Vagina (tissue), 2 donors: ENCODE data around the gene PHKA1. TPM values are rescaled to one million over a fixed set of nuclear protein-coding genes. Genes with fewer than 3 reads are reported as not detected.

ENCODE experiments used
- DNase-seq, 2 donors: peaks; one replicate each; pipeline ENCODE4 v3.0.0-alpha.2; 2017; ENCODE audit errors: extremely low spot score in 2 of 2
- H3K27ac ChIP-seq: fragments of 200-600 bp; sonication (generic); one replicate; pipeline ENCODE4 v1.5.1; 2019
- H3K27me3 ChIP-seq: fragments of 200-600 bp; sonication (generic); one replicate; pipeline ENCODE4 v1.5.1; 2019
- H3K36me3 ChIP-seq, 2 donors: fragments of 200-600 bp; sonication (generic); one replicate each; pipeline ENCODE4 v1.5.1; 2017 to 2019
- H3K4me1 ChIP-seq: fragments of 200-600 bp; sonication (generic); one replicate; pipeline ENCODE4 v1.5.1; 2019
- H3K4me3 ChIP-seq, 2 donors: fragments of 200-600 bp; sonication (generic); 1 replicate in 1 of 2; 2 replicates in 1 of 2; pipeline ENCODE4 v1.5.1; 2016 to 2019
- H3K9me3 ChIP-seq: fragments of 200-600 bp; sonication (generic); one replicate; pipeline ENCODE4 v1.5.1; 2019
- CTCF ChIP-seq, 3 experiments: fragments of 450-650 bp in 2 of 3; fragments of 200-600 bp in 1 of 3; sonication (generic) in 1 of 3; IDR thresholded peaks; one replicate each; pipeline ENCODE4 v1.5.1; 2017 to 2019; ENCODE audit warnings: antibody characterized with exemption in 3 of 3, mild to moderate bottlenecking in 2 of 3, moderate library complexity in 2 of 3
- POLR2A ChIP-seq, 2 donors: fragments of 450-650 bp; IDR thresholded peaks; one replicate each; pipeline ENCODE4 v1.6.1; 2017; ENCODE audit warnings: antibody characterized with exemption in 2 of 2, mild to moderate bottlenecking in 2 of 2, moderate library complexity in 2 of 2
- POLR2AphosphoS5 ChIP-seq, 2 donors: sonication (generic); formaldehyde crosslinking; IDR thresholded peaks; one replicate each; pipeline ENCODE4 v1.9.0; 2017; ENCODE audit warnings: antibody characterized with exemption in 2 of 2, mild to moderate bottlenecking in 2 of 2, low read depth in 1 of 2; ENCODE audit not compliant: insufficient read depth in 1 of 2
- intact Hi-C: fragments of 100-400 bp; cut with DNase I; formaldehyde crosslinking; loops from one replicate; pipeline ENCODE4 v1.15.1; 2023
- total RNA-seq: library from RNA; depleted of rRNA; stranded (reverse); fragments of >200 nt; gene quantifications from one replicate; pipeline ENCODE4 v1.2.3, GENCODE V29; 2016

The PHKA1 gene
- total RNA-seq, 1 donor from 2014 or later: 5.2 TPM

- no peaks in the 10 kb centered on the region for H3K27me3 ChIP-seq
- intact Hi-C loops: no loop called here
- DNase-seq: no peak
- H3K9me3 ChIP-seq: no peaks in the 10 kb centered on the region
- TF ChIP-seq POLR2A (IDR thresholded peaks at IDR 0.05) (no peak), POLR2AphosphoS5 (IDR thresholded peaks at IDR 0.05; ENCODE audit: insufficient read depth in 1 of 2, low read depth in 1 of 2) (no peak), CTCF (IDR thresholded peaks at IDR 0.05) (no peak)
- no peaks in the 10 kb centered on the region for H3K4me1 ChIP-seq
- no peak overlapping the region for H3K4me3 ChIP-seq
- H3K27ac ChIP-seq: no peak overlapping the region
- H3K36me3 ChIP-seq: no peaks in the 10 kb centered on the region
These were observed 2.7 kb upstream of the PHKA1 start for GRCh38 chrX:72716766-72717165.

- H3K36me3 ChIP-seq: no peaks in the 10 kb centered on the region
- no peak overlapping the region for H3K27ac ChIP-seq
- no peaks in the 10 kb centered on the region for H3K9me3 ChIP-seq
- intact Hi-C loops: no loop called here
- H3K4me1 ChIP-seq: no peaks in the 10 kb centered on the region
- TF ChIP-seq CTCF (IDR thresholded peaks at IDR 0.05) (no peak), POLR2AphosphoS5 (IDR thresholded peaks at IDR 0.05; ENCODE audit: insufficient read depth in 1 of 2, low read depth in 1 of 2) (no peak), POLR2A (IDR thresholded peaks at IDR 0.05) (no peak)
- H3K4me3 ChIP-seq: no peak overlapping the region
- no peaks in the 10 kb centered on the region for H3K27me3 ChIP-seq
- no peak for DNase-seq
These were observed 1.4 kb upstream of the PHKA1 start for GRCh38 chrX:72715546-72715945.

- Histone ChIP-seq H3K27me3 (no peaks in the 10 kb centered on the region), H3K4me3 (peak overlapping the region; percentile 39 to 48), H3K36me3 (no peaks in the 10 kb centered on the region), H3K4me1 (no peaks in the 10 kb centered on the region), H3K27ac (peak overlapping the region; percentile 74), H3K9me3 (no peaks in the 10 kb centered on the region)
- intact Hi-C loops: no loop called here
- no peak for TF ChIP-seq POLR2A (IDR thresholded peaks at IDR 0.05)
- peak in 1 of 2 donors; percentile 49 for TF ChIP-seq POLR2AphosphoS5 (IDR thresholded peaks at IDR 0.05; ENCODE audit: insufficient read depth in 1 of 2, low read depth in 1 of 2)
- no peak for TF ChIP-seq CTCF (IDR thresholded peaks at IDR 0.05)
- no peak for DNase-seq
These were observed 391 bp upstream of the PHKA1 start for GRCh38 chrX:72714478-72714916.

- H3K4me3 ChIP-seq: no peak overlapping the region
- H3K4me1 ChIP-seq: no peaks in the 10 kb centered on the region
- no peak for DNase-seq
- TF ChIP-seq POLR2A (IDR thresholded peaks at IDR 0.05): no peak
- intact Hi-C loops: no loop called here
- H3K36me3 ChIP-seq: no peaks in the 10 kb centered on the region
- no peaks in the 10 kb centered on the region for H3K27me3 ChIP-seq
- H3K27ac ChIP-seq: no peak overlapping the region
- H3K9me3 ChIP-seq: no peaks in the 10 kb centered on the region
These were observed 976 bp downstream of the PHKA1 start for GRCh38 chrX:72713130-72713529.

- DNase-seq: no peak
- intact Hi-C loops: no loop called here
- Histone ChIP-seq H3K4me1 (no peaks in the 10 kb centered on the region), H3K9me3 (no peaks in the 10 kb centered on the region), H3K27ac (no peak overlapping the region), H3K27me3 (no peaks in the 10 kb centered on the region), H3K36me3 (no peaks in the 10 kb centered on the region), H3K4me3 (no peak overlapping the region)
- TF ChIP-seq POLR2A (IDR thresholded peaks at IDR 0.05) (no peak), CTCF (IDR thresholded peaks at IDR 0.05) (no peak), POLR2AphosphoS5 (IDR thresholded peaks at IDR 0.05; ENCODE audit: insufficient read depth in 1 of 2, low read depth in 1 of 2) (no peak)
These were observed 1.9 kb downstream of the PHKA1 start for GRCh38 chrX:72712094-72712755.
